ENCODE data around the gene S100A8.

DNA sequence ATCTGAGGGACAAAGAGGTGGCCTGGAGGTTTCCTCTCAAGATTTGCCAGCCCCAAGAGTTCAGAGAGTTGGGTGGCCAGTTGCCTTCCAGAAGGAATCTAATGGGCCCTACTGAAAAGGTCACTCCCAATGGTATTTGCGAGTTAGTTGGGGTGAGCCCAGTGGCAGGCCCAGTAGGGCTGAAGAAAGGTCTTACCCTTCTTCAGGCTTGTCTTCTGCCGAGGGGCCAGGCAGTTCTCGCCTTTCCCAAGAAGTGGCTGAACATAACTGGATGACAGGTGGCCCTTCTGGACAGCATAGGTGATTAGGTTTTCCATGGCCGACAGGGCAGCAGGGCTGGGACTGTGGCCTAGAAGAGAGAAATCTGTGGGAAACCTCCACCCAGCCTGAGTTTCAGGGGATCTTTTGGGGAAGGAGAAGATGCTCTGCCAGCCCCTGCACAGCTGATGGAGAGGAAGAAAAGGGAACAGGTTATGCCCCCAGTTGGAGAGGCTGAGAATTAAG, 49.4 kb downstream of the S100A8 start:
- TF ChIP-seq, protein P1, sequence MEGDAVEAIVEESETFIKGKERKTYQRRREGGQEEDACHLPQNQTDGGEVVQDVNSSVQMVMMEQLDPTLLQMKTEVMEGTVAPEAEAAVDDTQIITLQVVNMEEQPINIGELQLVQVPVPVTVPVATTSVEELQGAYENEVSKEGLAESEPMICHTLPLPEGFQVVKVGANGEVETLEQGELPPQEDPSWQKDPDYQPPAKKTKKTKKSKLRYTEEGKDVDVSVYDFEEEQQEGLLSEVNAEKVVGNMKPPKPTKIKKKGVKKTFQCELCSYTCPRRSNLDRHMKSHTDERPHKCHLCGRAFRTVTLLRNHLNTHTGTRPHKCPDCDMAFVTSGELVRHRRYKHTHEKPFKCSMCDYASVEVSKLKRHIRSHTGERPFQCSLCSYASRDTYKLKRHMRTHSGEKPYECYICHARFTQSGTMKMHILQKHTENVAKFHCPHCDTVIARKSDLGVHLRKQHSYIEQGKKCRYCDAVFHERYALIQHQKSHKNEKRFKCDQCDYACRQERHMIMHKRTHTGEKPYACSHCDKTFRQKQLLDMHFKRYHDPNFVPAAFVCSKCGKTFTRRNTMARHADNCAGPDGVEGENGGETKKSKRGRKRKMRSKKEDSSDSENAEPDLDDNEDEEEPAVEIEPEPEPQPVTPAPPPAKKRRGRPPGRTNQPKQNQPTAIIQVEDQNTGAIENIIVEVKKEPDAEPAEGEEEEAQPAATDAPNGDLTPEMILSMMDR (IDR thresholded peaks at IDR 0.05): no peak
- no peak for TF ChIP-seq POLR2A (IDR thresholded peaks at IDR 0.05)

Measured in heart left ventricle (tissue), 13 donors.